Heart right ventricle (tissue), 16 donors: ENCODE results near the gene TSPAN8. TPM values are rescaled to one million over a fixed set of nuclear protein-coding genes. Genes with fewer than 3 reads are reported as not detected.

Experiments used
- ATAC-seq, 8 donors: fragments of 200-7000 bp; cut with Tn5 transposase; one replicate each; pipeline ENCODE4 v1.9.1; 2020; ENCODE audit warnings: mild to moderate bottlenecking in 8 of 8, moderate library complexity in 8 of 8, moderate number of reproducible peaks in 1 of 8
- DNase-seq, 2 donors: peaks; one replicate each; pipeline ENCODE4 v3.0.0-alpha.2; 2020
- H3K27ac ChIP-seq, 10 donors: fragments of 200-600 bp; sonication (generic) in 2 of 10; one replicate each; pipeline versions ENCODE4 v1.5.0 to v1.8.0; 2020 to 2022; ENCODE audit warnings: mild to moderate bottlenecking in 3 of 10
- H3K27me3 ChIP-seq, 7 donors: fragments of 200-600 bp; one replicate each; pipeline ENCODE4 v1.8.0; 2021 to 2022; ENCODE audit warnings: mild to moderate bottlenecking in 2 of 7
- H3K36me3 ChIP-seq, 9 donors: fragments of 200-600 bp; sonication (generic) in 1 of 9; one replicate each; pipeline versions ENCODE4 v1.5.0 to v1.8.0; 2020 to 2022; ENCODE audit warnings: mild to moderate bottlenecking in 2 of 9
- H3K4me1 ChIP-seq, 9 donors: fragments of 200-600 bp; sonication (generic) in 1 of 9; one replicate each; pipeline versions ENCODE4 v1.5.0 to v1.8.0; 2020 to 2022; ENCODE audit warnings: mild to moderate bottlenecking in 4 of 9
- H3K4me3 ChIP-seq, 10 donors: fragments of 200-600 bp; sonication (generic) in 2 of 10; one replicate each; pipeline versions ENCODE4 v1.5.0 to v1.8.0; 2020 to 2022; ENCODE audit warnings: mild to moderate bottlenecking in 7 of 10, moderate library complexity in 2 of 10
- H3K9me3 ChIP-seq, 11 donors: fragments of 200-600 bp in 10 of 11; sonication (generic) in 2 of 11; one replicate each; pipeline versions ENCODE4 v1.5.0 to v1.8.0; 2013 to 2022; ENCODE audit warnings: mild to moderate bottlenecking in 2 of 11, control low read depth in 1 of 11, moderate library complexity in 1 of 11
- CTCF ChIP-seq, 9 donors: fragments of 200-600 bp; sonication (generic) in 2 of 9; IDR thresholded peaks; one replicate each; pipeline versions ENCODE4 v1.5.0 to v1.8.0; 2021 to 2022; ENCODE audit warnings: antibody characterized with exemption in 9 of 9, mild to moderate bottlenecking in 5 of 9, moderate library complexity in 1 of 9
- WGBS, 2 donors: extraction: QIAGEN DNeasy Blood & Tissue Kit; methylation state at CpG; one replicate each; pipeline ENCODE4 v1.1.7; 2013; ENCODE audit warnings: inconsistent platforms in 1 of 2; 5-methylcytosine and 5-hydroxymethylcytosine counted together
- intact Hi-C, 10 donors: fragments of 100-400 bp; cut with DNase I; formaldehyde crosslinking; loops; one replicate each; pipeline versions ENCODE4 v1.11.1 to v1.14.2; 2022
- polyA plus RNA-seq, 2 donors: library from polyadenylated mRNA; stranded (reverse); fragments of 200-250 nt; gene quantifications; one replicate each; pipeline ENCODE4 v1.2.3, GENCODE V29; 2013
- total RNA-seq, 10 donors: library from RNA; stranded (reverse); fragmentation: NEBNext Ultra II Directional in 3 of 10; extraction: Animal tissue kit (Norgen Biotek cat#: 25700) in 3 of 10; gene quantifications; one replicate each; pipeline versions ENCODE4 v1.2.1 to v1.2.4, GENCODE V29; 2021 to 2023
- donor health status: Arrhythmogenic right ventricular cardiomyopathy.
- donor health status: ischemic (EF 13 %, LVEDD 7.1; RV severe dilation, severe dysfunction).
- donor health status: healthy with polysubstance abuse.
- donor health status: DM: no; HTN: yes; CAD: no.
- donor health status: DM: no; HTN: no; CAD: no.
- donor health status: ischemic (EF 25% LVEDD 6.9; RV normal size, moderate dysfunction).
- donor health status: ischemic (EF 25% LVEDD 5.7; RV mildly dilated, moderate dysfunction).
- donor health status: healthy.
- donor health status: DM: yes; HTN: yes; CAD: no.
- donor health status: Ischemic cardiomyopathy.
- donor health status: ischemic (EF 35%, LVEDD 5.7; RV mildly dilated, moderate dysfunction).
- donor health status: nonischemic (EF 11% LVEDD 7.7; RV severe dilation, severe dysfunction).
- donor health status: DM: yes; HTN: yes; CAD: no.
- donor health status: PGD.
- donor health status: ischemic (EF 29% LVEDD 5.4; RV normal size, mild dysfunction).
- donor health status: nonischemic (EF 23%, LVEDD 6.1; RV moderate dilation, normal function).

The TSPAN8 gene
- total and polyA plus RNA-seq, 12 donors = 0.09 to 0.75 (median 0.38) TPM; not detected in 6

DNA sequence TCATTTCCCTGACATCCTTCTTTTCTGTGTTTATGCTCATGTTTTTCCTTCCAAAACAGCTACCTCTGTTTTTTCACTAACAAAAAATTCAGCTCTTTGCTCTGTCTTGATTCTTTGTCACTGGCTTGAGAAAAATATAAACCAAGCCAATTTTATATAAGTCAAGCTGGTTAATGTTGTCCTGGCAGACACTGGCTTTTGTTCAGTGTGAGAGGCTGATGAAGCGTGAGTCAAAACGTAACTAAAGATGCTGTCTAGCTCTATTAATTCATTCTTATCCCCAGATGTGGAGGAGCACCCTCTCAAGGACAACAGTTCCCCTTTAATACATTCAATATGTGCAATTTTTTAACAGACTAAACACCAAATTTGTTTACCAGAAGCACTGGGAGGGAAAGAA is 15.8 kb downstream of the TSPAN8 start:
- H3K4me1 ChIP-seq = peaks cover 0 to 17% (median 0%) of the 10 kb centered on the region in 9 donors
- 64 to 65% methylated on average over 2 of the region's 2 CpGs for WGBS, 2 donors
- DNase-seq (no peak), ATAC-seq (no peak)
- H3K9me3 ChIP-seq = no peaks in the 10 kb centered on the region
- intact Hi-C loops = no loop called here
- no peak for TF ChIP-seq CTCF (IDR thresholded peaks at IDR 0.05)
- H3K27ac ChIP-seq = peak overlapping the region in 2 of 10 donors; percentile 1 to 8
- H3K36me3 ChIP-seq = no peaks in the 10 kb centered on the region
- no peaks in the 10 kb centered on the region for H3K27me3 ChIP-seq
- no peak overlapping the region for H3K4me3 ChIP-seq

DNA sequence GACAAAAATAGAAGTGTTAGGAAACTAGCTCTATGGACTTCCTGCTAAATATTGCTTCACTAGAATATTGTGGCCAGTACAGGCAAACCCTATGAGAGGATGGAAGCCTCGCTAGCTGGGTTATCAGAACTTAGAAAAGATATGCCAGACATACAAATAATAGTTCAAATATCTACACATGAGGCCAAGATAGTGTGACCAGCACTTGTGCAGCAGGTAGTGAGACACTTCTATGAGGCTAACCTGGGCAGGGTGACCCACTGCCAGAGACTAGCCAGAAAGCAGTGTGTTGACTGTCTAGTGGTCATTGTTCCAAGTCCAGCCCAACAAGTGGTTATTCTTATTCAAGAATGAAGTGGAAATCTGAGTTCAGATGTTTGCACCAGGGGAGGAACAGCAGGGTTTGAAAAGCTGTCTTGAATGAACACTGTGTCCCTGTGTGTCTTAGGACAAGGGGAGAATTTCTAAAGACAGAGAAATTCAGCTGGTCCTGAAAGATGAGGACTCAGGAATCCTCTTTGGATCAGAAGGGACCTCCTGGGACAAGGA is 16.3 kb downstream of the TSPAN8 start:
- no peaks in the 10 kb centered on the region for H3K36me3 ChIP-seq
- ATAC-seq = peak in 5 of 8 donors; percentile 28 to 86 (median 42)
- intact Hi-C loops = no loop called here
- H3K9me3 ChIP-seq = no peaks in the 10 kb centered on the region
- peak overlapping the region in 3 of 10 donors; percentile 1 to 14 (median 8) for H3K27ac ChIP-seq
- peaks cover 0 to 17% (median 0%) of the 10 kb centered on the region in 9 donors for H3K4me1 ChIP-seq
- TF ChIP-seq CTCF (IDR thresholded peaks at IDR 0.05) = no peak
- no peaks in the 10 kb centered on the region for H3K27me3 ChIP-seq
- 52 to 61% methylated on average over 1 of the region's 1 CpG for WGBS, 2 donors
- H3K4me3 ChIP-seq = no peak overlapping the region
- DNase-seq = no peak

DNA sequence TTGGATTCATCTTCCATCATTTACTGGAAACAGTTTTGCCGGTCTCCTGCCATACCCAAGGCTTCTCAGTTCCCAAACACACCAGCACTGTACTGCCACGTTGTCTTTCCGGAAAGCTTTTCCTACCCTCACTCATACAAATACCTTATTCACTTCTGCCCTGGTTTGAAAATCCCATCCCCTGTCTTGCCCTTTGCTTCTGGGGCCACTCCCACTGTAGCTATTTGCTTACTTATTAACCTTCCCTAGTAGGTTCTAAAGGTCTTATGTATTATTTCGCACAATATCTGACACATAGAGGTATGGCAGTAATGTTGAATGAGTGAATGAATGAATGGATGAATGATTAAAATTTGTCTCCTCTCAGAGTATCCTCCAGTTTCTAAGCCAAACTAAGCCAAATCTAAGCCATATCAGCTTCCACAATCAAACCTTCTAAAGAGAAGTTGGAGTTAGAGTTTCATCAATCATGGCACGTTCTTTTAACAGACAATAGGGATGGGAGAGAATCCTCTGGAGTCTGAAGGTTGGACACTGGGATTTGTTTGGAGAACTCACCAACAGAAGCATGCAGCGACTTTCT is 18.6 kb downstream of the TSPAN8 start:
- WGBS, 2 donors = 84 to 90% methylated on average over 6 of the region's 6 CpGs
- Histone ChIP-seq H3K27me3 (peaks cover 0 to 4% (median 0%) of the 10 kb centered on the region in 7 donors), H3K27ac (no peak overlapping the region), H3K4me3 (no peak overlapping the region), H3K36me3 (no peaks in the 10 kb centered on the region), H3K4me1 (peaks cover 0 to 17% (median 0%) of the 10 kb centered on the region in 9 donors), H3K9me3 (no peaks in the 10 kb centered on the region)
- no peak for TF ChIP-seq CTCF (IDR thresholded peaks at IDR 0.05)
- intact Hi-C loops = no loop called here
- DNase-seq (no peak), ATAC-seq (no peak)

GRCh38 chr12:71138011-71138410 is 19.8 kb downstream of the TSPAN8 start:
- Histone ChIP-seq H3K4me1 (peaks cover 0 to 17% (median 0%) of the 10 kb centered on the region in 9 donors), H3K4me3 (no peak overlapping the region), H3K36me3 (no peaks in the 10 kb centered on the region), H3K27ac (no peak overlapping the region), H3K27me3 (peaks cover 0 to 16% (median 0%) of the 10 kb centered on the region in 7 donors), H3K9me3 (no peaks in the 10 kb centered on the region)
- ATAC-seq = no peak
- 72 to 74% methylated on average over 3 of the region's 3 CpGs for WGBS, 2 donors
- intact Hi-C loops = no loop called here
- no peak for TF ChIP-seq CTCF (IDR thresholded peaks at IDR 0.05)
- no peak for DNase-seq
